Panc1 (cell line): ENCODE measurements around the gene RBM45. TPM values are rescaled to one million over a fixed set of nuclear protein-coding genes. Genes with fewer than 3 reads are reported as not detected.

ENCODE experiments used
- ATAC-seq: fragments of 200-7000 bp; cut with Tn5 transposase; 2 replicates; pipeline ENCODE4 v1.9.1; 2020; ENCODE audit warnings: mild to moderate bottlenecking, moderate library complexity
- BruUV-seq: library from RNA; stranded (reverse); fragments of 400-500 nt; replicated peaks from 2 replicates; lab custom pipeline; 2021; lab: Mats Ljungman, UMichigan
- CTCF ChIA-PET: fragments of 300-600 bp; sonication (Branson Sonifier 250); formaldehyde crosslinking; loops from one replicate; lab custom pipeline; 2022; ENCODE audit warnings: antibody characterized with exemption; lab: Charles Lee
- POLR2A ChIA-PET: fragments of 300-600 bp; sonication (Branson Sonifier 250); formaldehyde crosslinking; loops from one replicate; lab custom pipeline; 2022; ENCODE audit warnings: antibody characterized with exemption; lab: Charles Lee
- DNase-seq: peaks from one replicate; pipeline ENCODE4 v3.0.0-alpha.2; 2010; ENCODE audit warnings: low read depth, low spot score
- H3K27ac ChIP-seq: 2 replicates; pipeline ENCODE4 v1.5.1; 2011; ENCODE audit warnings: mild to moderate bottlenecking, low read length, inconsistent platforms
- H3K27me3 ChIP-seq: fragments of 200-500 bp; sonication (Bioruptor generic); 2 replicates; pipeline ENCODE4 v1.6.0; 2014; ENCODE audit warnings: low read length, inconsistent platforms; ENCODE audit not compliant: control insufficient read depth, insufficient read depth
- H3K36me3 ChIP-seq: fragments of 200-500 bp; sonication (Bioruptor generic); 2 replicates; pipeline ENCODE4 v1.5.1; 2014; ENCODE audit warnings: inconsistent platforms, mild to moderate bottlenecking, low read length, moderate library complexity; ENCODE audit not compliant: control insufficient read depth, insufficient read depth
- H3K4me1 ChIP-seq: 2 replicates; pipeline ENCODE4 v1.5.1; 2011; ENCODE audit warnings: inconsistent platforms, mild to moderate bottlenecking, low read length, moderate library complexity; ENCODE audit not compliant: control insufficient read depth, insufficient read depth
- H3K4me3 ChIP-seq, 2 experiments: 2 replicates each; pipeline ENCODE4 v1.5.1; 2011 to 2012; ENCODE audit warnings: low read depth in 2 of 2, low read length in 2 of 2, mild to moderate bottlenecking in 2 of 2, inconsistent platforms in 1 of 2, moderate library complexity in 1 of 2
- H3K9me3 ChIP-seq: fragments of 200-500 bp; sonication (Bioruptor generic); 2 replicates; pipeline ENCODE4 v1.5.1; 2014; ENCODE audit warnings: low read depth, mild to moderate bottlenecking, inconsistent platforms, low read length, moderate library complexity; ENCODE audit not compliant: control insufficient read depth, insufficient read depth
- CTCF ChIP-seq: fragments of 450-650 bp; IDR thresholded peaks from 2 replicates; pipeline ENCODE4 v1.5.1; 2017; ENCODE audit warnings: mild to moderate bottlenecking
- POLR2AphosphoS5 ChIP-seq: IDR thresholded peaks from 2 replicates; pipeline ENCODE4 v1.6.1; 2012; ENCODE audit warnings: mild to moderate bottlenecking, low read depth, low read length, moderate library complexity
- REST ChIP-seq, 2 experiments: IDR thresholded peaks; 2 replicates each; pipeline ENCODE4 v1.6.1; 2011 to 2012; ENCODE audit warnings: low read depth in 2 of 2, control low read depth in 1 of 2, low read length in 1 of 2, mild to moderate bottlenecking in 1 of 2, moderate library complexity in 1 of 2; ENCODE audit not compliant: insufficient read depth in 1 of 2
- SIN3A ChIP-seq: IDR thresholded peaks from 2 replicates; pipeline ENCODE4 v1.6.1; 2012; ENCODE audit warnings: low read depth, mild to moderate bottlenecking, low read length, moderate library complexity, borderline replicate concordance; ENCODE audit not compliant: insufficient read depth
- TCF7L2 ChIP-seq: IDR thresholded peaks from 2 replicates; pipeline ENCODE4 v1.6.1; 2011; ENCODE audit warnings: mild to moderate bottlenecking, low read depth, low read length, inconsistent platforms
- in situ Hi-C: cut with HindIII; loops from 2 replicates; pipeline ENCODE4 v1.10.0; 2016; ENCODE audit warnings: low sequenced_read_pairs, low pct_unique_long_range_greater_than_20kb
- intact Hi-C: fragments of 100-400 bp; cut with micrococcal nuclease; formaldehyde crosslinking; loops from one replicate; pipeline ENCODE4 v1.10.0; 2022; ENCODE audit not compliant: unreplicated experiment
- total RNA-seq: library from RNA; stranded (reverse); gene quantifications from one replicate; pipeline ENCODE4 v1.2.1, GENCODE V29; 2021; ENCODE audit not compliant: unreplicated experiment

Gene RBM45
- total RNA-seq, 1 experiment from 2014 or later: 14.1 TPM

- Histone ChIP-seq H3K9me3 (no peaks in the 10 kb centered on the region), H3K4me1 (peaks cover 5% of the 10 kb centered on the region; the same call in 1 of the 2 replicates), H3K27me3 (peaks cover 6% of the 10 kb centered on the region), H3K27ac (no peak overlapping the region), H3K36me3 (no peaks in the 10 kb centered on the region), H3K4me3 (no peak overlapping the region)
- no TSS peak for BruUV-seq
- POLR2A ChIA-PET: no interaction called here
- no peak for ATAC-seq
- in situ Hi-C loops (no loop called here), intact Hi-C loops (no loop called here)
- CTCF ChIA-PET: no interaction called here
- DNase-seq: no peak
- no peak for TF ChIP-seq SIN3A
- TF ChIP-seq CTCF: no peak
These were observed 43.3 kb upstream of the RBM45 start for GRCh38 chr2:178068823-178069454.

- intact Hi-C loops: no loop called here
- DNase-seq (no peak), ATAC-seq (no peak)
- Histone ChIP-seq H3K4me3 (no peak overlapping the region), H3K4me1 (peaks cover 5% of the 10 kb centered on the region; the same call in 1 of the 2 replicates), H3K27ac (no peak overlapping the region), H3K9me3 (no peaks in the 10 kb centered on the region), H3K36me3 (no peaks in the 10 kb centered on the region), H3K27me3 (peaks cover 12% of the 10 kb centered on the region)
- TF ChIP-seq SIN3A: no peak
- no peak for TF ChIP-seq POLR2AphosphoS5
- no peak for TF ChIP-seq REST (IDR thresholded peaks at IDR 0.05; ENCODE audit: insufficient read depth in 1 of 2, low read depth in 2 of 2, low read length in 1 of 2)
- no peak for TF ChIP-seq TCF7L2
- TF ChIP-seq CTCF: no peak
- ChIA-PET CTCF (no interaction called here), POLR2A (no interaction called here)
- no TSS peak for BruUV-seq
- in situ Hi-C loops: no loop called here
These were observed 42.7 kb upstream of the RBM45 start for GRCh38 chr2:178069551-178069950.
